Spleen (tissue), 11 donors: ENCODE data around the gene BEND7. TPM values are rescaled to one million over a fixed set of nuclear protein-coding genes. Genes with fewer than 3 reads are reported as not detected.

ENCODE experiments used
- DNase-seq: peaks from one replicate; pipeline ENCODE4 v3.0.0-alpha.2; 2020
- H3K27ac ChIP-seq, 8 donors: fragments of 200-600 bp; sonication (generic) in 7 of 8; 1 replicate in 4 of 8; 2 replicates in 4 of 8; pipeline versions ENCODE4 v1.5.0 to v1.8.0; 2016 to 2021; ENCODE audit warnings: inconsistent platforms in 4 of 8, mild to moderate bottlenecking in 4 of 8, moderate library complexity in 1 of 8
- H3K27me3 ChIP-seq, 7 donors: fragments of 200-600 bp; sonication (generic) in 6 of 7; replicated peaks in 1 of 7; 1 replicate in 4 of 7; 2 replicates in 3 of 7; pipeline versions ENCODE4 v1.5.0 to v1.8.0; 2016 to 2021; ENCODE audit warnings: inconsistent platforms in 3 of 7, mild to moderate bottlenecking in 1 of 7
- H3K36me3 ChIP-seq, 6 donors: fragments of 200-600 bp; sonication (generic) in 5 of 6; 1 replicate in 4 of 6; 2 replicates in 2 of 6; pipeline versions ENCODE4 v1.5.0 to v1.8.0; 2016 to 2021; ENCODE audit warnings: inconsistent platforms in 2 of 6
- H3K4me1 ChIP-seq, 6 donors: fragments of 200-600 bp; sonication (generic) in 5 of 6; 1 replicate in 3 of 6; 2 replicates in 3 of 6; pipeline versions ENCODE4 v1.5.0 to v1.8.0; 2016 to 2021; ENCODE audit warnings: inconsistent platforms in 3 of 6
- H3K4me3 ChIP-seq, 8 donors: fragments of 200-600 bp; sonication (generic) in 7 of 8; 1 replicate in 4 of 8; 2 replicates in 4 of 8; pipeline versions ENCODE4 v1.5.0 to v1.8.0; 2016 to 2021; ENCODE audit warnings: inconsistent platforms in 4 of 8, mild to moderate bottlenecking in 4 of 8, moderate library complexity in 2 of 8
- H3K9me3 ChIP-seq, 8 donors: fragments of 200-600 bp; sonication (generic) in 7 of 8; 1 replicate in 4 of 8; 2 replicates in 4 of 8; pipeline versions ENCODE4 v1.5.0 to v1.8.0; 2016 to 2021; ENCODE audit warnings: inconsistent platforms in 4 of 8
- CTCF ChIP-seq, 11 experiments: fragments of 200-600 bp in 7 of 11; fragments of 450-650 bp in 4 of 11; sonication (generic) in 4 of 11; IDR thresholded peaks in 8 of 11; conservative IDR thresholded peaks in 3 of 11; 1 replicate in 7 of 11; 2 replicates in 4 of 11; pipeline versions ENCODE4 v1.4.0 to v1.8.0; 2016 to 2021; ENCODE audit warnings: antibody characterized with exemption in 11 of 11, inconsistent platforms in 4 of 11, mild to moderate bottlenecking in 1 of 11
- POLR2A ChIP-seq, 3 donors: fragments of 450-650 bp; IDR thresholded peaks; one replicate each; pipeline ENCODE4 v1.5.1; 2017; ENCODE audit warnings: antibody characterized with exemption in 3 of 3, mild to moderate bottlenecking in 1 of 3
- POLR2AphosphoS5 ChIP-seq, 3 donors: sonication (generic); formaldehyde crosslinking; IDR thresholded peaks; one replicate each; pipeline ENCODE4 v1.5.1; 2017; ENCODE audit warnings: antibody characterized with exemption in 3 of 3
- WGBS, 5 donors: extraction: QIAGEN DNeasy Blood & Tissue Kit in 3 of 5; methylation state at CpG; one replicate each; pipeline versions ENCODE4 v1.1.5 to v1.1.7; 2013 to 2018; 5-methylcytosine and 5-hydroxymethylcytosine counted together
- intact Hi-C: fragments of 100-400 bp; cut with DNase I; formaldehyde crosslinking; loops from one replicate; pipeline ENCODE4 v1.15.0; 2023; ENCODE audit warnings: low total_unique reads
- polyA plus RNA-seq, 3 donors: library from polyadenylated mRNA; stranded (reverse); fragments of 200-250 nt; gene quantifications; one replicate each; pipeline ENCODE4 v1.2.1, GENCODE V29; 2013
- total RNA-seq, 7 donors: library from RNA; depleted of rRNA in 3 of 7; stranded (reverse); fragments of >200 nt in 3 of 7; fragmentation: NEBNext Ultra II Directional in 4 of 7; extraction: Animal tissue kit (Norgen Biotek cat#: 25700) in 4 of 7; gene quantifications; one replicate each; pipeline versions ENCODE4 v1.1.0 to v1.2.1, GENCODE V29; 2016 to 2021
- donor health status: healthy with polysubstance abuse.
- donor health status: DM: no; HTN: no; CAD: no; lungs with moderate emphysema.
- donor health status: DM: no; HTN: no; CAD: no.
- donor health status: Bipolar disorder and iron deficiency.
- donor health status: healthy.
- donor health status: DM: no; HTN: no; CAD: no.
- donor health status: DM: yes; HTN: yes; CAD: no.

The BEND7 gene
- total and polyA plus RNA-seq, 10 donors, result 0.93 to 20.2 (median 10.6) TPM

DNA sequence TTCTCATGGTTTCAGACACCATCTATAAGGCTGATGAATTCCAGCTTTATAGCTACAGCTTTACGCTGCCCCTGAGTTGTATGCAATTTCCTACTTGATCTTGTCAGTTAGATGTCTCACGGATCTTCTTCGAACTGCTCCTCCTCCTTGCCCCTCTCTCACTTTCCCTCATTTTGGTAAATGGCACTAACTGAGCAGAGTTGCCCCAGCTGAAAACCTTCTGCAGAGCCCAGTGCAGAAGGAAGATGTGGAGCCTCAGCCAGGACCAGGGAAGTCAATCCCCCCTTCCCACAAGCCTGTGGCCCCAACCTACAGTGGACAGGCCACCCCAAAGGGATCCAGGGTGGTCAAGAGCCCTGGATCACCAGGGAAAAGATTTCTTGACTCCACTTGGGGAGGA, 131.8 kb downstream of the BEND7 start:
- 93 to 96% (median 93%) methylated on average over 3 of the region's 3 CpGs for WGBS, 5 donors
- H3K27me3 ChIP-seq, result peaks cover 0 to 15% (median 0%) of the 10 kb centered on the region in 7 donors
- H3K4me3 ChIP-seq, result no peak overlapping the region
- no peaks in the 10 kb centered on the region for H3K4me1 ChIP-seq
- no peak for DNase-seq
- peaks cover 0 to 6% (median 0%) of the 10 kb centered on the region in 8 donors for H3K9me3 ChIP-seq
- H3K27ac ChIP-seq, result no peak overlapping the region
- H3K36me3 ChIP-seq, result no peaks in the 10 kb centered on the region
- TF ChIP-seq POLR2A (IDR thresholded peaks at IDR 0.05), result no peak
- TF ChIP-seq CTCF (IDR thresholded peaks at IDR 0.05 in 8 of 11, conservative IDR thresholded peaks at IDR 0.05 in 3 of 11), result no peak
- no peak for TF ChIP-seq POLR2AphosphoS5 (IDR thresholded peaks at IDR 0.05)
- intact Hi-C loops, result no loop called here

- Histone ChIP-seq H3K9me3 (peaks cover 0 to 6% (median 0%) of the 10 kb centered on the region in 8 donors), H3K27ac (no peak overlapping the region), H3K4me3 (no peak overlapping the region), H3K36me3 (no peaks in the 10 kb centered on the region), H3K4me1 (no peaks in the 10 kb centered on the region), H3K27me3 (peaks cover 0 to 13% (median 0%) of the 10 kb centered on the region in 7 donors)
- TF ChIP-seq POLR2A (IDR thresholded peaks at IDR 0.05) (no peak), POLR2AphosphoS5 (IDR thresholded peaks at IDR 0.05) (no peak), CTCF (IDR thresholded peaks at IDR 0.05 in 8 of 11, conservative IDR thresholded peaks at IDR 0.05 in 3 of 11) (no peak)
- DNase-seq, result no peak
- intact Hi-C loops, result no loop called here
Observed at GRCh38 chr10:13396369-13396768, 132.4 kb downstream of the BEND7 start.

- H3K4me3 ChIP-seq, result no peak overlapping the region
- DNase-seq, result no peak
- H3K27me3 ChIP-seq, result peaks cover 0 to 5% (median 0%) of the 10 kb centered on the region in 7 donors
- intact Hi-C loops, result no loop called here
- H3K36me3 ChIP-seq, result no peaks in the 10 kb centered on the region
- WGBS, 5 donors, result 75 to 92% (median 89%) methylated on average over 3 of the region's 3 CpGs
- peaks cover 0 to 7% (median 0%) of the 10 kb centered on the region in 6 donors for H3K4me1 ChIP-seq
- no peak overlapping the region for H3K27ac ChIP-seq
- peaks cover 0 to 6% (median 0%) of the 10 kb centered on the region in 8 donors for H3K9me3 ChIP-seq
- no peak for TF ChIP-seq POLR2A (IDR thresholded peaks at IDR 0.05)
- TF ChIP-seq POLR2AphosphoS5 (IDR thresholded peaks at IDR 0.05), result no peak
- no peak for TF ChIP-seq CTCF (IDR thresholded peaks at IDR 0.05 in 8 of 11, conservative IDR thresholded peaks at IDR 0.05 in 3 of 11)
Observed at GRCh38 chr10:13395540-13395939, 133.3 kb downstream of the BEND7 start.

DNA sequence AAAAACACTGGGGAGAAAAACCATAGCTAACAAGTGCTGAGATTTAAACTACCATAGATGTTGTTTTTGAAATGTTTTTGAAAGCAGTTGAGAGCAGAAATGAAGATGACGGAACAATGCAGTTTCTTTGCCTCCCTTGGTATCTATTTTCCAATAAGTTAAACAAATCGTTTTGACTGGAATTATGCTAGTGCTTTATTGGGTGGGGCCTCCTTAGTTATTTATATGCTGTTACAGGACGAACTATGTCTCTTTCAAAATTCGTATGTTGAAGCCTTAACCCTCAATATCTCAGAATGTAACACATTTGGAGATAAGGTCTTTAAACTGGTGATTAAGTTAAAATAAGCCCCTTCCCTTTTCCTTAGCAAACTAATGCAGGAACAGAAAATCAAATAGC, 135.2 kb downstream of the BEND7 start:
- Histone ChIP-seq H3K4me1 (peaks cover 0 to 7% (median 0%) of the 10 kb centered on the region in 6 donors), H3K9me3 (no peaks in the 10 kb centered on the region), H3K4me3 (no peak overlapping the region), H3K36me3 (no peaks in the 10 kb centered on the region), H3K27me3 (no peaks in the 10 kb centered on the region), H3K27ac (no peak overlapping the region)
- no peak for DNase-seq
- TF ChIP-seq POLR2AphosphoS5 (IDR thresholded peaks at IDR 0.05), result no peak
- WGBS, 5 donors, result 70 to 87% (median 81%) methylated on average over 4 of the region's 4 CpGs
- intact Hi-C loops, result no loop called here

GRCh38 chr10:13392701-13393100, 136.1 kb downstream of the BEND7 start:
- intact Hi-C loops, result no loop called here
- no peak overlapping the region for H3K4me3 ChIP-seq

More at GRCh38 chr10:13392701-13393100, 136.1 kb downstream of the BEND7 start:
- Histone ChIP-seq H3K27me3 (no peaks in the 10 kb centered on the region), H3K9me3 (no peaks in the 10 kb centered on the region), H3K36me3 (no peaks in the 10 kb centered on the region), H3K4me1 (peaks cover 0 to 7% (median 0%) of the 10 kb centered on the region in 6 donors), H3K27ac (no peak overlapping the region)
- DNase-seq, result no peak
- WGBS, 5 donors, result 88 to 95% (median 93%) methylated on average over 5 of the region's 5 CpGs
- no peak for TF ChIP-seq CTCF (IDR thresholded peaks at IDR 0.05 in 8 of 11, conservative IDR thresholded peaks at IDR 0.05 in 3 of 11)
- TF ChIP-seq POLR2AphosphoS5 (IDR thresholded peaks at IDR 0.05), result no peak
- no peak for TF ChIP-seq POLR2A (IDR thresholded peaks at IDR 0.05)
